Activated T-cell treated with anti-CD3 and anti-CD28 coated beads, Interleukin-2, amount 50 U/mL, for 4 hours (primary cell): ENCODE data around the gene ZBTB7B. TPM values are rescaled to one million over a fixed set of nuclear protein-coding genes. Genes with fewer than 3 reads are reported as not detected.
"Not testable (repeated sequence)": the region's sequence is repeated elsewhere in the genome, so short reads cannot be mapped to it uniquely, and the experiment has no call there.

Source experiments
- ATAC-seq, 2 donors: fragments of 200-7000 bp; cut with Tn5 transposase; one replicate each; pipeline ENCODE4 v1.10.0; 2021
- DNase-seq: peaks from one replicate; pipeline ENCODE4 v3.0.0-alpha.2; 2020
- H3K27me3 Mint-ChIP-seq: one replicate; pipeline ENCODE4 v1.8.0; 2021; ENCODE audit warnings: low read depth, mixed read lengths
- H3K36me3 Mint-ChIP-seq: one replicate; pipeline ENCODE4 v1.8.0; 2022; ENCODE audit warnings: mixed read lengths; ENCODE audit not compliant: insufficient read depth
- H3K4me1 Mint-ChIP-seq: one replicate; pipeline ENCODE4 v1.8.0; 2021; ENCODE audit warnings: low read depth, mixed read lengths
- H3K4me3 Mint-ChIP-seq: one replicate; pipeline ENCODE4 v1.8.0; 2021; ENCODE audit warnings: mild to moderate bottlenecking, moderate library complexity, mixed read lengths
- H3K9me3 Mint-ChIP-seq: one replicate; pipeline ENCODE4 v1.8.0; 2021; ENCODE audit warnings: mixed read lengths
- total RNA-seq, 3 donors: library from RNA; stranded (reverse); gene quantifications; one replicate each; pipeline ENCODE4 v1.2.1, GENCODE V29; 2021

The ZBTB7B gene
- total RNA-seq, 3 donors from 2014 or later, result 40.6 to 76.0 (median 52.2) TPM

GRCh38 chr1:154973344-154974101 is 29.1 kb upstream of the ZBTB7B start:
- Mint-ChIP-seq H3K4me3 (no peak overlapping the region), H3K9me3 (no peaks in the 10 kb centered on the region), H3K27me3 (no peaks in the 10 kb centered on the region), H3K36me3 (peaks cover 10% of the 10 kb centered on the region), H3K4me1 (peaks cover 30% of the 10 kb centered on the region)
- DNase-seq (peak; percentile 90), ATAC-seq (peak; percentile 8 to 23)

DNA sequence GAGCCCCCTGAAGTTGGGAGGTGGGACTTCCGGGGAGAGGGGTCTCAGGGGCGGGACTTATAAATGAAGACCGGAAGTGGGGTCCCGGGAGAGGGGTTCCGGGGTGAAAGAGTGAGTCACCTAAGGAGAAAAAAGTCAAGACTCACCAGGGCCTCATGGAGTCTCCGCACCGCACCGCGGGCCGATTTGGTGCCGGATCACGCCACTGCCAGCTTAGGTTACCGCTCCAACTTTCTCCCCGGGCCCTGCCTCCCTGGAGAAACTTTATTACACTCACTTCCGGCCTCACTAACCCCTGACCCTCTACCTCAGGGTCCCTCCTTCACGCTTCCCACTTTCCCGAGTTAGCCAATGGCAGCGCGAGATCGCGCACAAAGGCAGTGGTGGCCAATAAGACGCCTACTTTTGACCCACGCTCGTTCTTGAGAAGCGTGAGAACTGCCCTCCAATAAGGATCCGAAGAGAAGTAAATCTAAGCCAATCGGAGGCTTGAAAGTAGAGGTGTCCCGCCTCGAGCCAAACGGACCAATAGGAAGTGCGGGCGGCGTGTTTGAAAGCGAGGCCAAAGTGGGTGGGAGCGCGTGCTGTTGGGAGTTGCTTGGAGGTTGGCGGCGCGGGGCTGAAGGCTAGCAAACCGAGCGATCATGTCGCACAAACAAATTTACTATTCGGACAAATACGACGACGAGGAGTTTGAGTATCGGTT is 28.3 kb upstream of the ZBTB7B start, which contains the start of gene CKS1B:
Gene CKS1B, plus strand, starts transcription at position 580 of the 706 bp plus-strand sequence. Its CDS starts 65 bp downstream, at position 645.
- Mint-ChIP-seq H3K9me3 (no peaks in the 10 kb centered on the region), H3K36me3 (peaks cover 13% of the 10 kb centered on the region), H3K4me3 (no peak within 1 kb of the TSS), H3K27me3 (no peaks in the 10 kb centered on the region), H3K4me1 (peaks cover 29% of the 10 kb centered on the region)
- peak; percentile 94 for DNase-seq
- peak; percentile 84 to 87 for ATAC-seq

- no peak overlapping the region for H3K4me3 Mint-ChIP-seq
Observed at GRCh38 chr1:154974808-154975408, 27.7 kb upstream of the ZBTB7B start.

GRCh38 chr1:154975409-154976059 is 27.1 kb upstream of the ZBTB7B start:
- Mint-ChIP-seq H3K4me1 (peaks cover 28% of the 10 kb centered on the region), H3K27me3 (no peaks in the 10 kb centered on the region), H3K36me3 (peaks cover 14% of the 10 kb centered on the region), H3K4me3 (no peak overlapping the region), H3K9me3 (no peaks in the 10 kb centered on the region)
- ATAC-seq, result peak; percentile 11 to 15
- peak; percentile 37 for DNase-seq

More at GRCh38 chr1:154974808-154975408, 27.7 kb upstream of the ZBTB7B start:
- Mint-ChIP-seq H3K9me3 (no peaks in the 10 kb centered on the region), H3K36me3 (peaks cover 14% of the 10 kb centered on the region), H3K4me1 (peaks cover 28% of the 10 kb centered on the region), H3K27me3 (no peaks in the 10 kb centered on the region)
- peak; percentile 90 for DNase-seq
- peak; percentile 51 to 56 for ATAC-seq

DNA sequence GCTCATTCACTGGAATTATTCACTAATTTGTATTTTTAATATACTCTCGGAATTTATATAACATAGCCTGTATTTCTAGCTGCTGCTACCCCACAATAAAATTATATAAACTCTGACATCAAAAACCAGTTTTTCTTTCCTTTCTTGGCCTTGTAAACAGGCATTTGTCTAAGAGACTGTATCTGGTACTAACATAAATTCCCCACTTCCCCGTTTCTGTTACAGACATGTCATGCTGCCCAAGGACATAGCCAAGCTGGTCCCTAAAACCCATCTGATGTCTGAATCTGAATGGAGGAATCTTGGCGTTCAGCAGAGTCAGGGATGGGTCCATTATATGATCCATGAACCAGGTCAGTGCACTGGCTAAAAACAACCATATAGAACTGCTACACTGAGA is 24.8 kb upstream of the ZBTB7B start:
- not testable (repeated sequence) for ATAC-seq, DNase-seq, H3K36me3 Mint-ChIP-seq, H3K4me3 Mint-ChIP-seq, H3K9me3 Mint-ChIP-seq, H3K27me3 Mint-ChIP-seq, H3K4me1 Mint-ChIP-seq

DNA sequence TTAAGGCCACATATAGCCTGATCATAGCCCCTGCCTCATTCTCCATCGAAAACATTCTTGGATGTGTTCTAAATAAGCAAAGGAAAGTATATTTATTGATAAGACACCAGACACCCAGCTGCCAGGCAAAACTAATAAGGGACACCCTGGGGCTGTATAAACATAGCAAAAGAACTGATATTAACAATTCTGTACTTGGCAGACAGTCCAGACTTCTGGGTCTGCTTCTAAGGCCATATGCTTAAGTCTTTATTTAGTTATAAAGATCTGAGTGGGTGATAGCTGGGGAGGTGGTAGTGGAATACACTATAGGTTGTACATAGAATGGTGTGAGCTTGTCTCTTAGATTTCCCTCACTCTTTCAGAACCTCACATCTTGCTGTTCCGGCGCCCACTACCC is 24.2 kb upstream of the ZBTB7B start:
- Mint-ChIP-seq H3K36me3 (peaks cover 8% of the 10 kb centered on the region), H3K9me3 (no peaks in the 10 kb centered on the region), H3K27me3 (no peaks in the 10 kb centered on the region), H3K4me3 (no peak overlapping the region), H3K4me1 (peaks cover 7% of the 10 kb centered on the region)
- ATAC-seq (no peak), DNase-seq (no peak)

DNA sequence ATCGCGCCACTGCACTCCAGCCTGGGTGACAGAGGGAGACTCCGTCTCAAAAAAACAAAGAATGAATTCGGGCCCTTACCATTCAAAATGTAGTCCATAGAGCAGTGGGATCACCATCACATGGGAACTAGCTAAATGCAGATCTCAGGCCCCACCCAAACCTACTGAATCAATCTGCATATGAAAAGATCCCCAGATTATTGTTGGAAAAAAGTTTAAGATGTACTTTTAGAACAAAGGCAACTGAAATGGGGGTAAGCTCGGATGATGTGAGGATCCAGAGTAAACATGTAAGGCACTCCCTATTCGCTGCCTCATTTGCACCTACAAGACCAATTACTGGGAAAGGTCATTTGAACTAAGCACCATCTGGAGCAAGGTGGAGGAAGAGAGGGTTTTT is 20.3 kb upstream of the ZBTB7B start:
- H3K4me1 Mint-ChIP-seq, result peaks cover 13% of the 10 kb centered on the region
- H3K27me3 Mint-ChIP-seq, result no peaks in the 10 kb centered on the region
- H3K36me3 Mint-ChIP-seq, result peaks cover 8% of the 10 kb centered on the region
- DNase-seq (no peak), ATAC-seq (no peak)
- no peaks in the 10 kb centered on the region for H3K9me3 Mint-ChIP-seq
- no peak overlapping the region for H3K4me3 Mint-ChIP-seq

DNA sequence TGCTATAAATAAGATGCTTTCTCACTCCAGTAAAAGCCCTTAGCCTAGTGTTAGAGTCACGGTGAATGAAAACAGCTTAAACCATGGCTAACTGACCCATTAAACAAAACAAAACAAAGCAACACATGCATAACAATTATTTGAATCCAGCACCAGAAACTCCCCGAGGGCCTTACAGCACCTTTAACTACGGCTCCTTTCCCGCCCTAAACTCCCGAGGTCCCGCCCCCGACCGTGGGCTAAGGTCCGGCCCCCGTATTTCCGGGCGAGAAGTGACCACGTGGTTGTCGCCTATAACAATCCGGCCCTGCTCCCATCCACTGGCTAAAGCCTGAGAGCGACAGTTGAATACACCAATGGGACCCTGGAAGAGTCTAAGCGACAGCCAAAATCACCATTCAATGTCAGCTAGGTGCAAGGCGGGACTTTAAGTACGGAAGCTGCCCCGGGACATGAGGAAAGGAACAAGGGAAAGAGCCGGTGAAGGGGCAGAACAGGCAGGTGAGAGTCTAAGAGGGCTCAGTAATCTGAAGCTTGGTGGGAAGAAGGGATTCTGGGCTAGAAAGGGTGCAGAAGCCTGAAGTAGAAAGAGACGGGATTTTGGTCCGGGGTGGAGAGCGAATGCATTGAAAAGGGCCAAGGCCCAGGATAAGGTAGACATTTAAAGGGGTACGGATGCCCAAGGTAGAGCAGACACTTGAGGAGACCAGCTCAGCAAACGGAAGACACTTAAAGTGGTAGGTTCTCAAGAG is 19.5 kb upstream of the ZBTB7B start, which contains the start of gene FLAD1:
Gene FLAD1, plus strand, starts transcription at position 448 of the 752 bp plus-strand sequence. CDS start 351 bp downstream, outside the sequence.
- peaks cover 9% of the 10 kb centered on the region for H3K4me1 Mint-ChIP-seq
- no peaks in the 10 kb centered on the region for H3K9me3 Mint-ChIP-seq
- peaks cover 7% of the 10 kb centered on the region for H3K36me3 Mint-ChIP-seq
- no peaks in the 10 kb centered on the region for H3K27me3 Mint-ChIP-seq
- no peak within 1 kb of the TSS for H3K4me3 Mint-ChIP-seq
- DNase-seq (peak; percentile 92), ATAC-seq (peak; percentile 100)

DNA sequence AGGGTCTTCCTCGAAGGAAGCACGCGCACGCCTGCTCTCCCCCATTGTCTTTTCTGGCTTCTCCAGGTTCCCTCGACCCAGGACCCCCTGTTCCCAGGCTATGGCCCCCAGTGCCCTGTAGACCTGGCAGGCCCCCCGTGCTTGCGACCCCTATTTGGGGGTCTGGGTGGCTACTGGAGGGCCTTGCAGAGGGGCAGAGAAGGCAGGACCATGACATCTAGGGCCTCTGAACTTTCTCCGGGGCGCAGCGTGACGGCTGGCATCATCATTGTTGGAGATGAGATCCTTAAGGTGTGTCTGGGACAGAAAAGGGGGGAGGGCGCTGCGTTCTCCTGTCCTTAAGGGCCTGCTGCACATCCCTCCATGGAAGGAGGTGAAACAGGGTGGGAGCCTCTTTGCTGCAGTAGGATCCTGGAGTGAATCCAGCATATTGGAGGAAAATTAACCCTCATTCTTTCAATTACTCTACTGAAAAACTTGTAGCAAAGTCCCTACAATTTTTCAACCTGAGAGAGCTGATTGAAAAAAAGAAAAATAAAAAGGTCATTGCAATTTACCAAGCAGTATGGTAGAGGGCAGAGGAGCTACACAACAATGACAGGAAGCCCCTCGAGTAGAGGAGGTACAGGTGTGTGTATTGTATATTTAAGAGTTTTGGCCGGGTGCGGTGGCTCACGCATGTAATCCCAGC is 18.7 kb upstream of the ZBTB7B start:
- Mint-ChIP-seq H3K27me3 (no peaks in the 10 kb centered on the region), H3K4me1 (peaks cover 12% of the 10 kb centered on the region), H3K9me3 (no peaks in the 10 kb centered on the region), H3K4me3 (no peak overlapping the region), H3K36me3 (peaks cover 15% of the 10 kb centered on the region)
- no peak for DNase-seq
- no peak for ATAC-seq

DNA sequence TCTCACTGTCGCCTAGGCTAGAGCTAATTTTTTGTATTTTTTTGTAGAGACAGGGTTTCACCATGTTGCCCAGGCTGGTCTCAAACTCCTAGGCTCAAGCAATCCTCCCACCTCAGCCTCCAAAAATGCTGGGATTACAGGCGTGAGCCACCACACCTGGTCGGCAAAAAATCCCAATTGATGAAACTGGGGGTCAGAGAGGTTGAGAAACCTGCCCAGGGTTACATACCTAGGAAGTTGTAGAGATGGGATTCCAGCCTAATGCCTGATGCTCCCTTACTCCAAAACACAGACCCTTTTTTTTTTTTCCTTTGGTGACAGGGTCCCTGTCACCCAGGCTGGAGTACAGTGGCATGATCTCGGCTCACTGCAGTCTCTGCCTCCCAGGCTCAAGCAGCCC is 15.9 kb upstream of the ZBTB7B start:
- not testable (repeated sequence) for H3K4me3 Mint-ChIP-seq, H3K27me3 Mint-ChIP-seq, DNase-seq, H3K9me3 Mint-ChIP-seq, ATAC-seq
- peaks cover 20% of the 10 kb centered on the region for H3K4me1 Mint-ChIP-seq
- H3K36me3 Mint-ChIP-seq, result peaks cover 19% of the 10 kb centered on the region

DNA sequence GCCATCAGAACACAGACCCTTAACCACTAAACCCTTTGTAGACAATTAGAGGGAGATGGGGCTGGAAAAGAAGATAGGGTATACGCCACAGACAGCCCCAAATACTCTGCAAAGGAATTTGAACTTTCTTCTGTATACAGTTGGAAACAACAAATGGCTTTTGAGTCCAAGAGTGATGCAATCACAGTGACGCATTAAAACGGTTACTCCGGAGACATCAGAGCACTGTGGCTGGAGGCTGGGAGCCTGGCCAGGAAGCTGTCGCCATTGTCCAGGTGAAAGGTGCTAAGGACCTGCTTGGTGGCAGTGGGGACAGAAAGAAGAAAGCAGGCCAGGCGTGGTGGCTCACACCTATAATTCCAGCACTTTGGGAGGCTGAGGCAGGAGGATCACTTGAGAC is 15.3 kb upstream of the ZBTB7B start:
- no peaks in the 10 kb centered on the region for H3K9me3 Mint-ChIP-seq
- H3K4me3 Mint-ChIP-seq, result no peak overlapping the region
- no peak for ATAC-seq
- peaks cover 19% of the 10 kb centered on the region for H3K36me3 Mint-ChIP-seq
- H3K4me1 Mint-ChIP-seq, result peaks cover 20% of the 10 kb centered on the region
- H3K27me3 Mint-ChIP-seq, result no peaks in the 10 kb centered on the region
- no peak for DNase-seq

GRCh38 chr1:154988058-154988954 is 14.3 kb upstream of the ZBTB7B start:
- Mint-ChIP-seq H3K4me1 (peaks cover 20% of the 10 kb centered on the region), H3K27me3 (no peaks in the 10 kb centered on the region), H3K36me3 (peaks cover 21% of the 10 kb centered on the region), H3K4me3 (no peak overlapping the region), H3K9me3 (no peaks in the 10 kb centered on the region)
- no peak for ATAC-seq
- no peak for DNase-seq
